ENCODE data around the gene AEN. TPM values are rescaled to one million over a fixed set of nuclear protein-coding genes. Genes with fewer than 3 reads are reported as not detected.

Gene AEN
- total RNA-seq, 6 experiments from 2014 or later, result 4.5 to 18.7 (median 7.3) TPM

DNA sequence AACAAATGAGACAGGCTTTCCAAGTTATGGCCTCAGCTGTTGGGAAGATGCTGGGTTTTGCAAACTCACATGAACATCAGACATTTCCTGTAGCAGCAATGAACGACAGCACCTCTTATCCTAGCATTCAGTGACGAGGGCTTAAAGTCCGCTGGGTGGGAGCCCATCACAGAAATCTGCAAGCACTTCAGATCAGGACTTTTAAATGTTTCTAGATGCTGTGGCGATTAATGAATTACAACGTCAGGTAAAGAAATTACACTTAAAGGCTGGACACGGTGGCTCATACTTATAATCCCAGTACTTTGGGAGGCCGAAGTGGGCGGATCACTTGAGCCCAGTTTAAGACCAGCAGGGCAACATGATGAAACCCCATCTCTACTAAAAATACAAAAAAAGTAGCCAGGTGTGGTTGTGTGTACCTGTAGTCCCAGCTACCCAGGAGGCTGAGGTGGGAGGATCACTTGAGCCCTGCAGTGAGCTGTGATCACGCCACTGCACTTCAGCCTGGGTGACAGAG is 3.9 kb downstream of the AEN start:
- H3K36me3 ChIP-seq, result peaks cover 0 to 20% (median 6%) of the 10 kb centered on the region in 4 donors
- DNase-seq (peak in 1 of 3 donors; percentile 14), ATAC-seq (no peak)
- H3K9me3 ChIP-seq, result no peaks in the 10 kb centered on the region
- no peaks in the 10 kb centered on the region for H3K27me3 ChIP-seq
- H3K4me3 ChIP-seq, result no peak overlapping the region
- H3K4me1 ChIP-seq, result peaks cover 0 to 33% (median 5%) of the 10 kb centered on the region in 4 donors
- TF ChIP-seq, protein P1, sequence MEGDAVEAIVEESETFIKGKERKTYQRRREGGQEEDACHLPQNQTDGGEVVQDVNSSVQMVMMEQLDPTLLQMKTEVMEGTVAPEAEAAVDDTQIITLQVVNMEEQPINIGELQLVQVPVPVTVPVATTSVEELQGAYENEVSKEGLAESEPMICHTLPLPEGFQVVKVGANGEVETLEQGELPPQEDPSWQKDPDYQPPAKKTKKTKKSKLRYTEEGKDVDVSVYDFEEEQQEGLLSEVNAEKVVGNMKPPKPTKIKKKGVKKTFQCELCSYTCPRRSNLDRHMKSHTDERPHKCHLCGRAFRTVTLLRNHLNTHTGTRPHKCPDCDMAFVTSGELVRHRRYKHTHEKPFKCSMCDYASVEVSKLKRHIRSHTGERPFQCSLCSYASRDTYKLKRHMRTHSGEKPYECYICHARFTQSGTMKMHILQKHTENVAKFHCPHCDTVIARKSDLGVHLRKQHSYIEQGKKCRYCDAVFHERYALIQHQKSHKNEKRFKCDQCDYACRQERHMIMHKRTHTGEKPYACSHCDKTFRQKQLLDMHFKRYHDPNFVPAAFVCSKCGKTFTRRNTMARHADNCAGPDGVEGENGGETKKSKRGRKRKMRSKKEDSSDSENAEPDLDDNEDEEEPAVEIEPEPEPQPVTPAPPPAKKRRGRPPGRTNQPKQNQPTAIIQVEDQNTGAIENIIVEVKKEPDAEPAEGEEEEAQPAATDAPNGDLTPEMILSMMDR (IDR thresholded peaks at IDR 0.05), result no peak
- TF ChIP-seq POLR2A (IDR thresholded peaks at IDR 0.05), result no peak
- H3K27ac ChIP-seq, result peak overlapping the region; percentile 24 to 56 (median 29)
- intact Hi-C loops (cut with DNase I), result no loop called here
- WGBS (ENCODE audit: insufficient coverage, low coverage, low lambda C conversion rate, missing lambda C conversion rate), result 40% methylated on average over 7 of the region's 9 CpGs

DNA sequence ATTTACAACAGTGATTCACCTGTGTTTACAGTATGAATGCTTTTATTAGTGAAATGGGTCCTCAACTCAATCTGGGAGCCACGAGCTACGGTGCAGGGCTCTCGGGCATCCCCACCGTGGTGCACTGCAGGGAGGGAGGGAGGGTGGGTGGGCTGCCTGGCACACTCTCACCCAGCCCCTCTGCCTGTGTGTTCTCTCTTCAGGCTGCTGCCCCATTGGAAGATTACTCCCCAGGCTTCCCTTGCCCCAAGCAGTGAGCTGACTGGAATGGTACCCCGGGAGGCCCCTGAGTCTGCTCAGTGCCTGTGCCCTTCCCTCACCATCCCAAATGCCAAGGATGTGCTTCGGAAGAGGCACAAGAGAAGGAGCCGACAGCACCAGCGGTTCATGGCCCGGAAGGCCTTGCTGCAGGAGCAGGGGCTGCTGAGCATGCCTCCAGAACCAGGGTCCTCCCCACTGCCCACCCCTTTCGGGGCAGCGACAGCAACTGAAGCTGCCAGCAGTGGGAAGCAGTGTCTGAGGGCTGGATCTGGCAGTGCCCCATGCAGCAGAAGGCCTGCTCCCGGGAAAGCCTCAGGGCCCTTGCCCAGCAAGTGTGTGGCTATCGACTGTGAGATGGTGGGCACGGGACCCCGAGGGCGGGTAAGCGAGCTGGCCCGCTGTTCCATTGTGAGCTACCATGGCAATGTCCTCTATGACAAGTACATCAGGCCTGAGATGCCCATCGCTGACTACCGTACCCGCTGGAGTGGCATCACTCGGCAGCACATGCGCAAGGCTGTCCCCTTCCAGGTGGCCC is 5.0 kb downstream of the AEN start:
- Histone ChIP-seq H3K4me3 (no peak overlapping the region), H3K27ac (no peak overlapping the region), H3K36me3 (peaks cover 0 to 23% (median 6%) of the 10 kb centered on the region in 4 donors), H3K9me3 (no peaks in the 10 kb centered on the region), H3K27me3 (no peaks in the 10 kb centered on the region), H3K4me1 (peaks cover 0 to 28% (median 5%) of the 10 kb centered on the region in 4 donors)
- DNase-seq, result peak in 1 of 3 donors; percentile 41
- TF ChIP-seq, protein P1 (IDR thresholded peaks at IDR 0.05), result no peak
- no peak for TF ChIP-seq POLR2A (IDR thresholded peaks at IDR 0.05)
- no peak for ATAC-seq
- intact Hi-C loops (cut with DNase I), result no loop called here
- 95% methylated on average over 4 of the region's 23 CpGs for WGBS (ENCODE audit: insufficient coverage, low coverage, low lambda C conversion rate, missing lambda C conversion rate)

DNA sequence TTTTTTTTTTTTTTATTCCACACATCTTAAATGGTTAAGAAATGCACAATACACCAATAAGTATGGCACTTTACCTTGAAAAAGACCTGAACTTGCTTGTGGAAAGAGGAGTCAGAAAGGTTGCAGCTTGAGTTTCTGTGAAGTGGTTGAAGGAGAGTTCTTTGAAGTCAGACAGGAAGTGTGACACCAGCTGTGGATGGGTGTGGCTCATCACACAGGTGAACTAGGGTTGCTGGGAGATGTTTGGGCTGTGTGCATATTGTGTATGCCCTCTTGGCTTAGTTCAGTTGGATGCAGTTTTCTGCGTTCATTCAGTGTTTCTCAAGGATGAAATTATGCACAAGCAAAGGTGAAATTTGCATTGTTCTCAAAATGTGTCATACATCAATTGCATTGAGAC is 6.3 kb downstream of the AEN start:
- H3K4me1 ChIP-seq, result peaks cover 0 to 19% (median 4%) of the 10 kb centered on the region in 4 donors
- H3K27ac ChIP-seq, result no peak overlapping the region
- no peak for DNase-seq

DNA sequence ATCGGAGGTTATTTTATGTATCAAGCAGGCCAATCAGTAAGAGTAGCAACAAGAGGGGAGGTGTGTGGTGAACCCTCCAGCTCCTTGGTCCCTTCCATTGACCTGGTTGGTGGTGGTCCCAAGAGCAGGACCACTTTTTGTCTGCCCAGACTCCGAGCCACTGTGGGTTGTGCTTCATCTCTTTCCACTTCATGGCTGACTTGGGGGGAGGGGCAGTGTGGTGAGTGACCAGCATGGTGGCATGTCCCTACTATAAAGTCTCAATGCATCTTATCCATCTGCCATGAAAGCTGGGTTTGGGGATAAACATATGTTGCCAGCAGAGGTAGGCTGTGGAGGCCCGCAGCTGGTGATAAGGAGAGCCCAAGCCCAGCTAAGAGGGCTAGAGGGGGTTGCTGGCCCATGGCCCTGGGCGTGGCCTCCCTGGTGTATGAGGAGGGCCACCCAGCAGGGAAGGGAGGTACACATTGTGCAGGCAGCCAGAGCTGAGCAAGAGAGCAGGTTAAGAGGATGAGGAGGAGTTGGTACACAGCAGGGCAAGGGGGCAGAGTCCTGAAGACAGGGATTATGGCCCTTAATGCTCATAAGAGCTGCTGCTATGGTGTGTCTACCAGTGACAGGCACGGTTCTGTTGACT is 7.0 kb downstream of the AEN start:
- 67% methylated on average over 3 of the region's 5 CpGs for WGBS (ENCODE audit: insufficient coverage, low coverage, low lambda C conversion rate, missing lambda C conversion rate)
- H3K27me3 ChIP-seq, result no peaks in the 10 kb centered on the region
- ATAC-seq (no peak), DNase-seq (no peak)
- H3K4me1 ChIP-seq, result peaks cover 0 to 13% (median 2%) of the 10 kb centered on the region in 4 donors
- H3K9me3 ChIP-seq, result no peaks in the 10 kb centered on the region
- intact Hi-C loops (cut with DNase I), result no loop called here
- TF ChIP-seq, protein P1 (IDR thresholded peaks at IDR 0.05), result no peak
- TF ChIP-seq POLR2A (IDR thresholded peaks at IDR 0.05), result no peak
- H3K27ac ChIP-seq, result no peak overlapping the region
- peaks cover 0 to 23% (median 6%) of the 10 kb centered on the region in 4 donors for H3K36me3 ChIP-seq
- H3K4me3 ChIP-seq, result no peak overlapping the region

More for the DNA sequence above, 6.3 kb downstream of the AEN start:
- H3K36me3 ChIP-seq, result peaks cover 0 to 23% (median 6%) of the 10 kb centered on the region in 4 donors
- no peak for TF ChIP-seq POLR2A (IDR thresholded peaks at IDR 0.05)
- TF ChIP-seq, protein P1 (IDR thresholded peaks at IDR 0.05), result no peak
- H3K9me3 ChIP-seq, result no peaks in the 10 kb centered on the region
- WGBS (ENCODE audit: insufficient coverage, low coverage, low lambda C conversion rate, missing lambda C conversion rate), result 100% methylated on average over 1 of the region's 1 CpG
- intact Hi-C loops (cut with DNase I), result no loop called here
- H3K4me3 ChIP-seq, result no peak overlapping the region
- no peak for ATAC-seq
- no peaks in the 10 kb centered on the region for H3K27me3 ChIP-seq

Measured in right lobe of liver (tissue), 6 donors.